ENCODE data around the gene SHLD1. TPM values are rescaled to one million over a fixed set of nuclear protein-coding genes. Genes with fewer than 3 reads are reported as not detected.
"Not testable (repeated sequence)": the region's sequence is repeated elsewhere in the genome, so short reads cannot be mapped to it uniquely, and the experiment has no call there.

Gene SHLD1
- total RNA-seq, 2 donors from 2014 or later = 8.6 to 12.9 TPM

- not testable (repeated sequence) for H3K4me3 Mint-ChIP-seq; H3K27ac Mint-ChIP-seq; H3K36me3 Mint-ChIP-seq (ENCODE audit: low read depth); ATAC-seq (replicated peaks); H3K4me1 Mint-ChIP-seq; H3K9me3 Mint-ChIP-seq; H3K27me3 Mint-ChIP-seq
These were observed 25.1 kb upstream of the SHLD1 start for GRCh38 chr20:5725183-5725463.

- ATAC-seq (replicated peaks) = no peak
- Mint-ChIP-seq H3K27ac (no peak overlapping the region), H3K4me3 (no peak overlapping the region), H3K27me3 (no peaks in the 10 kb centered on the region), H3K36me3 (ENCODE audit: low read depth) (no peaks in the 10 kb centered on the region), H3K4me1 (no peaks in the 10 kb centered on the region), H3K9me3 (no peaks in the 10 kb centered on the region)
These were observed 23.1 kb upstream of the SHLD1 start for GRCh38 chr20:5727018-5727515.

GRCh38 chr20:5729348-5729747 lies 20.9 kb upstream of the SHLD1 start:
- no peaks in the 10 kb centered on the region for H3K27me3 Mint-ChIP-seq
- no peak for ATAC-seq (replicated peaks)
- no peak overlapping the region for H3K27ac Mint-ChIP-seq
- H3K9me3 Mint-ChIP-seq = no peaks in the 10 kb centered on the region
- no peaks in the 10 kb centered on the region for H3K4me1 Mint-ChIP-seq
- no peak overlapping the region for H3K4me3 Mint-ChIP-seq
- no peaks in the 10 kb centered on the region for H3K36me3 Mint-ChIP-seq (ENCODE audit: low read depth)

- Mint-ChIP-seq H3K4me1 (no peaks in the 10 kb centered on the region), H3K4me3 (no peak overlapping the region), H3K9me3 (no peaks in the 10 kb centered on the region), H3K36me3 (ENCODE audit: low read depth) (no peaks in the 10 kb centered on the region), H3K27ac (no peak overlapping the region), H3K27me3 (no peaks in the 10 kb centered on the region)
- no peak for ATAC-seq (replicated peaks)
These were observed 20.1 kb upstream of the SHLD1 start for GRCh38 chr20:5730131-5730530.

DNA sequence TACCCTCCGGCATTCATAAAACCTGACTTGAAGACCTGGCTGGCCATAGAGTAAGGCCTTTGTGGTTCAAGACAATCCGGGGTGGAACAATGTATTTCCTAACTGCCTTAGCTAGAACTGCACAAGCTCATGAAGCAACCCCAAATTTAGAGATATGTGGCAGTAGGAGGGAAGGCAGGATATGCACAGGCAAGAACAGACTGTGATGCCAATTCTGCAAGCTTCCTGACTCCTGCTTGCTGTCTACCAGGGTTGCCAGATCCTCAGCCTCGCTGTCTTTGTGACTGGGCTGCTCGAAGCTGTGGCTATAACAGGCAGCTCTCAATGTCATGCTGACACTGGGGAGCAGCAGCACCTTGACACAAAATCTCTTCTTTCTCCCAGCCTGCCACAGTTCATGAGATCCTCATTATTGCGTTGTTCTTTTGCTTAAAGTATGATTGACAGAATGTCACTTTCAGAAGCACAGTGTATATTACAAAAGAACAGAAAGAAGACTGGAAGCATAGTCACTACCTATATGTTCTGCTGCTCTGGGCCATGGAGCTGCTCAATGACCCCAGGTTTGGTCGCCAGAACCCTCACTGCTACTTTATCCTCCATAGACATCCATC lies 18.3 kb upstream of the SHLD1 start:
- Mint-ChIP-seq H3K27ac (no peak overlapping the region), H3K4me3 (no peak overlapping the region), H3K27me3 (no peaks in the 10 kb centered on the region), H3K36me3 (ENCODE audit: low read depth) (no peaks in the 10 kb centered on the region), H3K9me3 (no peaks in the 10 kb centered on the region), H3K4me1 (no peaks in the 10 kb centered on the region)
- no peak for ATAC-seq (replicated peaks)

GRCh38 chr20:5734602-5735001 lies 15.6 kb upstream of the SHLD1 start:
- no peaks in the 10 kb centered on the region for H3K9me3 Mint-ChIP-seq
- ATAC-seq (replicated peaks) = no peak
- H3K27me3 Mint-ChIP-seq = no peaks in the 10 kb centered on the region
- no peaks in the 10 kb centered on the region for H3K36me3 Mint-ChIP-seq (ENCODE audit: low read depth)
- peaks cover 11% of the 10 kb centered on the region for H3K4me1 Mint-ChIP-seq
- H3K4me3 Mint-ChIP-seq = no peak overlapping the region
- H3K27ac Mint-ChIP-seq = no peak overlapping the region

- no peak for ATAC-seq (replicated peaks)
- H3K27ac Mint-ChIP-seq = no peak overlapping the region
- H3K4me1 Mint-ChIP-seq = peaks cover 11% of the 10 kb centered on the region
- no peaks in the 10 kb centered on the region for H3K27me3 Mint-ChIP-seq
- H3K36me3 Mint-ChIP-seq (ENCODE audit: low read depth) = no peaks in the 10 kb centered on the region
- no peak overlapping the region for H3K4me3 Mint-ChIP-seq
- no peaks in the 10 kb centered on the region for H3K9me3 Mint-ChIP-seq
These were observed 14.2 kb upstream of the SHLD1 start for GRCh38 chr20:5735845-5736510.

DNA sequence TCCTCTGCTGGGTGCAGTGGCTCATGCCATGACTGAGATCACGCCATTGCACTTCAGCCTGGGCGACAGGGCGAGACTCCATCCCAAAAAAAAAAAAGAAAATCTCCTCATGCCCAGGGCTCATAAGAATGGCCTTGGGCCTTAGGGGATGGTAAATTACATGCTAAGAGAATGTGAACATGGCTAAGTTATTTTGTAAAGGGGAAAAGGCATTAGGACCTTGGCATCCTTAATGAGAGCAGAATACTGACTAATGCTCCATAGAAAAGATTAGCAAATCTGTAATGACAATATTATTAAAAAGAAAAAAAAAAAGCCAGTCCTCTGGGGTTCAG lies 12.6 kb upstream of the SHLD1 start:
- ATAC-seq (replicated peaks) = no peak
- peaks cover 11% of the 10 kb centered on the region for H3K4me1 Mint-ChIP-seq
- no peaks in the 10 kb centered on the region for H3K27me3 Mint-ChIP-seq
- peak overlapping the region; percentile 68 for H3K4me3 Mint-ChIP-seq
- H3K27ac Mint-ChIP-seq = peak overlapping the region; percentile 66
- H3K36me3 Mint-ChIP-seq (ENCODE audit: low read depth) = no peaks in the 10 kb centered on the region
- no peaks in the 10 kb centered on the region for H3K9me3 Mint-ChIP-seq

- Mint-ChIP-seq H3K9me3 (no peaks in the 10 kb centered on the region), H3K27ac (peak overlapping the region; percentile 66), H3K4me1 (peaks cover 11% of the 10 kb centered on the region), H3K4me3 (peak overlapping the region; percentile 68), H3K27me3 (no peaks in the 10 kb centered on the region), H3K36me3 (ENCODE audit: low read depth) (no peaks in the 10 kb centered on the region)
- ATAC-seq (replicated peaks) = no peak
These were observed 12.2 kb upstream of the SHLD1 start for GRCh38 chr20:5737966-5738365.

DNA sequence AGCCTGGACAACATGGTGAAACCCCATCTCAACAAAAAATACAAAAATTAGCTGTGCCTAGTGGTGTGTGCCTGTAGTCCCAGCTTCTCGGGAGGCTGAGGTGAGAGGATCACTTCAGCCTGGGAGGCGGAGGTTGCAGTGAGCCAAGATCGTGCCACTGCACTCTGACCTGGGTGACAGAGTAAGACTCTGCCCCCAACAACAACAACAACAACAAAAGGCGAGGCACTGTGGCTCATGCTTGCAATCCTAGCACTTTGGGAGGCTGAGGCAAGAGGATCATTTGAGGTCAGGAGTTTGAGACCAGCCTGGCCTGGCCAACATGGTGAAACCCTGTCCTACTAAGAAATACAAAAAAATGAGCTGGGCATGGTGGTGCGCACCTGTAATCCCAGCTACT lies 9.6 kb upstream of the SHLD1 start:
- H3K27ac Mint-ChIP-seq; ATAC-seq (replicated peaks); H3K27me3 Mint-ChIP-seq; H3K36me3 Mint-ChIP-seq (ENCODE audit: low read depth); H3K9me3 Mint-ChIP-seq; H3K4me3 Mint-ChIP-seq: not testable (repeated sequence)
- peaks cover 11% of the 10 kb centered on the region for H3K4me1 Mint-ChIP-seq

DNA sequence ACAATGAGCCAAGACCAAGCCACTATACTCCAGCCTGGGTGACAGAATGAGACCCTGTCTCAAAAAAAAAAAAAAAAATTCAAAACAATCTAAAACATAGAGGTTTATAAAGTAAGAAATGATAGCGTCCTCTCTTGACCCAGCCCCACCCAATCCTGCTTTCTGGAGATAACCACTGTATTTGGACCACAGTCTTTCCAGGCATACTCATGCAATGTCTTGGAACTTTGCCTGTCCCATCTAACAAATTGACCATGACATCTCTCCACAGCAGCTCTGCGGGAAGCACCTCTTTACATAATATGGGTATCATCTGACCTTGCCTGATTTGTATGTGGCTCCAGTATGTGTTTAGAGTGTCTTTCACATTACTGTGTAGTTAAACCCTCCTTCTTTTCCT lies 9.1 kb upstream of the SHLD1 start:
- no peak overlapping the region for H3K4me3 Mint-ChIP-seq
- no peaks in the 10 kb centered on the region for H3K9me3 Mint-ChIP-seq
- no peaks in the 10 kb centered on the region for H3K27me3 Mint-ChIP-seq
- H3K4me1 Mint-ChIP-seq = peaks cover 11% of the 10 kb centered on the region
- ATAC-seq (replicated peaks) = no peak
- no peaks in the 10 kb centered on the region for H3K36me3 Mint-ChIP-seq (ENCODE audit: low read depth)
- H3K27ac Mint-ChIP-seq = no peak overlapping the region

GRCh38 chr20:5742041-5742440 lies 8.2 kb upstream of the SHLD1 start:
- H3K4me3 Mint-ChIP-seq = no peak overlapping the region

GRCh38 chr20:5745416-5746030 lies 4.7 kb upstream of the SHLD1 start:
- Mint-ChIP-seq H3K27me3 (no peaks in the 10 kb centered on the region), H3K4me1 (peaks cover 4% of the 10 kb centered on the region), H3K4me3 (no peak overlapping the region), H3K9me3 (no peaks in the 10 kb centered on the region), H3K36me3 (ENCODE audit: low read depth) (no peaks in the 10 kb centered on the region), H3K27ac (no peak overlapping the region)
- no peak for ATAC-seq (replicated peaks)

More at GRCh38 chr20:5742041-5742440, 8.2 kb upstream of the SHLD1 start:
- Mint-ChIP-seq H3K27ac (no peak overlapping the region), H3K36me3 (ENCODE audit: low read depth) (no peaks in the 10 kb centered on the region), H3K27me3 (no peaks in the 10 kb centered on the region), H3K9me3 (no peaks in the 10 kb centered on the region), H3K4me1 (peaks cover 11% of the 10 kb centered on the region)
- ATAC-seq (replicated peaks) = no peak

DNA sequence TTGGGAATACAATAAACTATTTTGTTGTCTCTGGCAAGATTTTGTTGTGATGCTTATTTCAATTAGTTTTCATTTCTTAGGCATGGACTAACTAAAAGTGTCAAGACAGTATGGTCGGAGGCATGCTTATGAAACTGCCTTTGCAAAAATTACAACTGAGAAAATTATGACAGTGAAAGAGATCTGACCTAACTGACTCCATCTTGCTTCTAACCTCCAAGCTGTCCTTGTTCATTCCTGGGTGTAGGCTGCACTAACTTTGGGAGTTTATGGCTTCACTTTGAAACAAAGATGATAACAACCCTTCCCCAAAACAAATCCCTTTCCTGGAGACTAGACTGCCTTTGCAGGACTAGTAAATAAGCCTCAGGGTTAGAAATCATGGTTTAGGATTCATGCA lies 4.1 kb upstream of the SHLD1 start:
- no peaks in the 10 kb centered on the region for H3K27me3 Mint-ChIP-seq
- no peaks in the 10 kb centered on the region for H3K36me3 Mint-ChIP-seq (ENCODE audit: low read depth)
- no peak for ATAC-seq (replicated peaks)
- no peaks in the 10 kb centered on the region for H3K9me3 Mint-ChIP-seq
- H3K27ac Mint-ChIP-seq = no peak overlapping the region
- H3K4me1 Mint-ChIP-seq = peaks cover 4% of the 10 kb centered on the region
- no peak overlapping the region for H3K4me3 Mint-ChIP-seq

GRCh38 chr20:5748246-5748645 lies 2.0 kb upstream of the SHLD1 start:
- Mint-ChIP-seq H3K4me1 (peaks cover 9% of the 10 kb centered on the region), H3K4me3 (no peak overlapping the region), H3K27me3 (no peaks in the 10 kb centered on the region), H3K36me3 (ENCODE audit: low read depth) (no peaks in the 10 kb centered on the region), H3K9me3 (no peaks in the 10 kb centered on the region), H3K27ac (no peak overlapping the region)
- ATAC-seq (replicated peaks) = no peak

Data from activated T-helper 17 cell treated with anti-CD3 and anti-CD28 coated beads, Interleukin-2, amount 50 U/mL, for 72 hours (primary cell).